Measurements from ENCODE around the gene ZNF225. TPM values are rescaled to one million over a fixed set of nuclear protein-coding genes. Genes with fewer than 3 reads are reported as not detected.
"Not testable (repeated sequence)": the region's sequence is repeated elsewhere in the genome, so short reads cannot be mapped to it uniquely, and the experiment has no call there.

Gene ZNF225
- total RNA-seq, 4 donors from 2014 or later: 1.8 to 10.1 (median 4.6) TPM

- Histone ChIP-seq H3K27ac (no peak overlapping the region), H3K27me3 (no peaks in the 10 kb centered on the region), H3K9me3 (peaks cover 5 to 98% (median 50%) of the 10 kb centered on the region in 4 donors), H3K36me3 (peaks cover 12 to 74% (median 25%) of the 10 kb centered on the region in 3 donors), H3K4me3 (no peak overlapping the region), H3K4me1 (no peaks in the 10 kb centered on the region)
- DNase-seq (ENCODE audit: low spot score in 2 of 2): no peak
- TF ChIP-seq CTCF (IDR thresholded peaks at IDR 0.05) (no peak), EP300 (IDR thresholded peaks at IDR 0.05) (no peak), POLR2A (IDR thresholded peaks at IDR 0.05) (no peak)
- WGBS, 2 donors: 95 to 96% methylated on average over 2 of the region's 2 CpGs
Observed at GRCh38 chr19:44156475-44156874, 43.3 kb downstream of the ZNF225 start.

GRCh38 chr19:44163789-44164188 lies 50.6 kb downstream of the ZNF225 start:
- Histone ChIP-seq H3K36me3 (peaks cover 0 to 31% (median 0%) of the 10 kb centered on the region in 3 donors), H3K9me3 (peaks cover 0 to 80% (median 23%) of the 10 kb centered on the region in 4 donors), H3K4me3 (no peak overlapping the region), H3K27me3 (no peaks in the 10 kb centered on the region), H3K4me1 (peaks cover 0 to 22% (median 12%) of the 10 kb centered on the region in 4 donors), H3K27ac (no peak overlapping the region)
- DNase-seq (ENCODE audit: low spot score in 2 of 2): no peak
- WGBS, 2 donors: 90 to 98% methylated on average over 2 of the region's 2 CpGs
- no peak for TF ChIP-seq EP300 (IDR thresholded peaks at IDR 0.05)
- TF ChIP-seq POLR2A (IDR thresholded peaks at IDR 0.05): no peak
- TF ChIP-seq CTCF (IDR thresholded peaks at IDR 0.05): no peak

GRCh38 chr19:44164327-44164672 lies 51.1 kb downstream of the ZNF225 start:
- H3K4me3 ChIP-seq: peak overlapping the region; percentile 20 to 83 (median 66)
- 63 to 71% methylated on average over 3 of the region's 3 CpGs for WGBS, 2 donors
- H3K36me3 ChIP-seq: peaks cover 0 to 36% (median 0%) of the 10 kb centered on the region in 3 donors
- peaks cover 0 to 22% (median 12%) of the 10 kb centered on the region in 4 donors for H3K4me1 ChIP-seq
- TF ChIP-seq EP300 (IDR thresholded peaks at IDR 0.05): no peak
- no peak for TF ChIP-seq POLR2A (IDR thresholded peaks at IDR 0.05)
- no peak for TF ChIP-seq CTCF (IDR thresholded peaks at IDR 0.05)
- H3K9me3 ChIP-seq: peaks cover 0 to 79% (median 22%) of the 10 kb centered on the region in 4 donors
- H3K27me3 ChIP-seq: no peaks in the 10 kb centered on the region
- no peak for DNase-seq (ENCODE audit: low spot score in 2 of 2)
- H3K27ac ChIP-seq: peak overlapping the region in 3 of 4 donors; percentile 17 to 95 (median 90)

DNA sequence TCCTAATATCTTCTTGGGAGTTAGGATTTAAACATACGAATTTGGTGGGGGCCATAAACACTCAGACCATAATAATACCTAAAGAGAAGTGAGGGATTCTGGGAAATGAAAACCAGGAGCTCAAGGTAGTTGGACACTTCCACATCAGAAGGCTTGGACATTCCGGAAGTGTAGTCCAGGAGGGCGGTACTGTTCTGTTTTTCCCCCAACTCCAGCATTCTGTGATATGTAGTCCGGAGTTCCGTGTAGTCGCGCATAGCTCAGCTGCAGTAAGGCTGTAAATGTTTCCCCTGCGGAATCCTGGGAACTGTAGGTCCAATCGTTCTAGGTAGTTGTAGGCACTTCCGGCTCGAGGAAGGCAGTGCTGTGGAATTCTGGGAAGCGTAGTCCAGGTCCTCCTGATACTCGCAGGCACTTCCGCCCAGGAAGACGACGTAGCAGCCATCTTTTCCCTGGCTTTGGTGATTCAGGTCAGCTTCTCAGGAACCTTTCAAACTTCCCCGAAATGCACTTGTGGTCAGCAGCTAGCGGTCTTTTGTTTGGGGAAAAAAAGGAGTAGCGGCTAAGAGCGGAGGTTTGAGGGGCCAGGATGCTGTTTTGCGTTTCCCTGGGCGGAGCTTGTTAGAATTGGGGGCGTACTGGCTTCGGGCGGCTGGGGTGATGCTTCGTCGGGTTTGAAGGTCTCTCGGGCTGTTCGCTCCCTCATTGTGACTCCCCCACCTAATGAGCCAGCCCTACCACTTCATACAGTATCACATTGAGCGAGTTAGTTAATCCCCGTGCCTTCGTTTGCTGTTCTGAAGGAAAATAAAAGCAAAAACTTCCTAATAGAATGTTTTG lies 51.7 kb downstream of the ZNF225 start, which contains the start of gene ZNF226:
ZNF226 (plus strand) TSS at position 428 of the 840 bp plus-strand sequence. CDS start 4,981 bp downstream, outside the sequence.
- Histone ChIP-seq H3K36me3 (peaks cover 0 to 42% (median 5%) of the 10 kb centered on the region in 3 donors), H3K4me1 (peaks cover 0 to 22% (median 12%) of the 10 kb centered on the region in 4 donors), H3K27me3 (no peaks in the 10 kb centered on the region), H3K27ac (peak within 1 kb of the TSS; percentile 60 to 95 (median 84)), H3K9me3 (peaks cover 0 to 79% (median 19%) of the 10 kb centered on the region in 4 donors), H3K4me3 (peak within 1 kb of the TSS; percentile 52 to 83 (median 76))
- 0 to 1% methylated on average over 28 to 31 of the region's 32 CpGs for WGBS, 2 donors
- DNase-seq (ENCODE audit: low spot score in 2 of 2): peak; percentile 70 to 86
- TF ChIP-seq POLR2A (IDR thresholded peaks at IDR 0.05) (peak in 1 of 2 donors; percentile 34), EP300 (IDR thresholded peaks at IDR 0.05) (peak; percentile 68 to 93), CTCF (IDR thresholded peaks at IDR 0.05) (no peak)

DNA sequence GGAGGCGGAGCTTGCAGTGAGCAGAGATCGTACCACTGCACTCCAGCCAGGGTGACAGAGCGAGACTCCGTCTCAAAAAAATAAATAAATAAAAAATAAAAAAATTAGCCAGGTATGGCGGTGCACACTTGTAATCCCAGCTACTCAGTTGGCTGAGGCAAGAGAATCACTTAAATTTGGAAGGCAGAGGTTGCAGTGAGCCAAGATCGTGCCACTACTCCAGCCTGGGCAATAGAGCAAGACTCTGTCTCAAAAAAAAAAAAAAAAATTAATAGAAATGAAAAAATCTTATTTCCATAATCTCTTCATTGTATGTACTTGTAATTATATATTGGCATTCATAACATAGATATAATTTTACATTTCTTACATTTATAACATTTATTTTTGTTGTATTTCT lies 57.5 kb downstream of the ZNF225 start:
- not testable (repeated sequence) for H3K27me3 ChIP-seq; DNase-seq (ENCODE audit: low spot score in 2 of 2); H3K27ac ChIP-seq; H3K4me3 ChIP-seq
- Histone ChIP-seq H3K36me3 (peaks cover 25 to 99% (median 61%) of the 10 kb centered on the region in 3 donors), H3K9me3 (peaks cover 0 to 94% (median 37%) of the 10 kb centered on the region in 4 donors), H3K4me1 (peaks cover 0 to 13% (median 8%) of the 10 kb centered on the region in 4 donors)
- WGBS, 2 donors: 90 to 98% methylated on average over 6 of the region's 6 CpGs

All from tibial nerve (tissue), 4 donors.